OCI-LY3 (cell line): ENCODE data around the gene ZMYND8.
"Not testable (repeated sequence)": the region's sequence is repeated elsewhere in the genome, so short reads cannot be mapped to it uniquely, and the experiment has no call there.

Source experiments
- H2AFZ ChIP-seq: fragments of 200-600, 300-600 bp; shearing (Covaris generic); 2 replicates; pipeline ENCODE4 v1.6.0; 2014; ENCODE audit warnings: antibody characterized with exemption, low read depth, low read length
- H3K27ac ChIP-seq: fragments of 200-600, 300-600 bp; sonication (generic); 2 replicates; pipeline ENCODE4 v1.5.1; 2014; ENCODE audit warnings: mild to moderate bottlenecking, low read length, moderate library complexity, mixed read lengths
- H3K27me3 ChIP-seq: fragments of 200-600, 300-600 bp; sonication (generic); 2 replicates; pipeline ENCODE4 v1.6.1; 2014; ENCODE audit warnings: low read depth, low read length, mixed read lengths
- H3K36me3 ChIP-seq: fragments of 200-600, 300-600 bp; sonication (generic); replicated peaks from 2 replicates; pipeline ENCODE3; 2014; ENCODE audit warnings: low read depth, low read length, mixed read lengths
- H3K4me1 ChIP-seq: fragments of 300-600, 200-600 bp; sonication (generic); 2 replicates; pipeline ENCODE4 v1.6.1; 2014; ENCODE audit warnings: low read length, mixed read lengths
- H3K4me2 ChIP-seq: fragments of 200-600, 300-600 bp; sonication (generic); 2 replicates; pipeline ENCODE4 v1.6.1; 2014; ENCODE audit warnings: low read length, mixed read lengths
- H3K4me3 ChIP-seq: fragments of 300-600, 200-600 bp; sonication (generic); 2 replicates; pipeline ENCODE4 v1.5.1; 2014; ENCODE audit warnings: antibody characterized with exemption, mild to moderate bottlenecking, low read length, moderate library complexity
- H3K79me2 ChIP-seq: fragments of 300-600, 200-600 bp; shearing (Covaris generic); 2 replicates; pipeline ENCODE4 v1.6.1; 2014; ENCODE audit warnings: mild to moderate bottlenecking, low read length, mixed read lengths
- H3K9ac ChIP-seq: fragments of 300-600, 200-600 bp; shearing (Covaris generic); 2 replicates; pipeline ENCODE4 v1.6.0; 2014; ENCODE audit warnings: mild to moderate bottlenecking, low read length, moderate library complexity
- H3K9me3 ChIP-seq: fragments of 200-600, 300-600 bp; shearing (Covaris generic); 2 replicates; pipeline ENCODE4 v1.6.1; 2014; ENCODE audit warnings: low read length, mixed read lengths; ENCODE audit not compliant: insufficient read depth
- H4K20me1 ChIP-seq: fragments of 200-600, 300-600 bp; sonication (generic); 2 replicates; pipeline ENCODE4 v1.6.1; 2016; ENCODE audit warnings: low read length, mixed read lengths; ENCODE audit not compliant: insufficient read depth
- CTCF ChIP-seq: fragments of 200-600, 300-600 bp; sonication (generic); IDR thresholded peaks from 2 replicates; pipeline ENCODE4 v1.5.1; 2014; ENCODE audit warnings: antibody characterized with exemption, low read length, low read depth
- EZH2phosphoT487 ChIP-seq: fragments of 200-600 bp; shearing (Covaris generic); IDR thresholded peaks from 2 replicates; pipeline ENCODE4 v1.6.1; 2018; ENCODE audit warnings: antibody characterized with exemption, mixed run types, low read depth

Gene ZMYND8

GRCh38 chr20:47380481-47380880 is 24.0 kb upstream of the ZMYND8 start:
- H4K20me1 ChIP-seq, result no peaks in the 10 kb centered on the region
- H3K4me3 ChIP-seq, result no peak overlapping the region
- H3K9me3 ChIP-seq, result no peaks in the 10 kb centered on the region
- no peaks in the 10 kb centered on the region for H3K36me3 ChIP-seq
- TF ChIP-seq EZH2phosphoT487, result no peak
- H3K79me2 ChIP-seq, result no peaks in the 10 kb centered on the region
- no peaks in the 10 kb centered on the region for H3K27me3 ChIP-seq
- no peak overlapping the region for H3K27ac ChIP-seq
- no peak overlapping the region for H3K4me2 ChIP-seq
- no peak overlapping the region for H3K9ac ChIP-seq
- no peak overlapping the region for H2AFZ ChIP-seq
- peaks cover 10% of the 10 kb centered on the region for H3K4me1 ChIP-seq

GRCh38 chr20:47379433-47380150 is 23.1 kb upstream of the ZMYND8 start:
- Histone ChIP-seq H3K4me1 (peaks cover 10% of the 10 kb centered on the region), H2AFZ (no peak overlapping the region), H3K36me3 (no peaks in the 10 kb centered on the region), H3K27me3 (no peaks in the 10 kb centered on the region), H3K27ac (no peak overlapping the region), H3K79me2 (no peaks in the 10 kb centered on the region), H4K20me1 (no peaks in the 10 kb centered on the region), H3K4me2 (no peak overlapping the region), H3K9ac (no peak overlapping the region), H3K4me3 (no peak overlapping the region), H3K9me3 (no peaks in the 10 kb centered on the region)
- TF ChIP-seq EZH2phosphoT487 (no peak), CTCF (no peak)

GRCh38 chr20:47377122-47377722 is 20.7 kb upstream of the ZMYND8 start:
- Histone ChIP-seq H3K9ac (no peak overlapping the region), H3K27me3 (no peaks in the 10 kb centered on the region), H3K9me3 (no peaks in the 10 kb centered on the region), H2AFZ (no peak overlapping the region), H3K4me2 (no peak overlapping the region), H3K4me1 (0 out of 2 replicates have a peak, but pooled peaks cover 4% of the 10 kb centered on the region), H3K79me2 (no peaks in the 10 kb centered on the region), H3K36me3 (no peaks in the 10 kb centered on the region), H3K27ac (no peak overlapping the region), H4K20me1 (no peaks in the 10 kb centered on the region), H3K4me3 (no peak overlapping the region)
- TF ChIP-seq EZH2phosphoT487 (no peak), CTCF (peak; percentile 19; the same call in 1 of the 2 replicates)

GRCh38 chr20:47376096-47376643 is 19.7 kb upstream of the ZMYND8 start:
- H3K27me3 ChIP-seq, H3K9me3 ChIP-seq, H3K4me2 ChIP-seq, H3K27ac ChIP-seq, H2AFZ ChIP-seq, H3K36me3 ChIP-seq, H3K9ac ChIP-seq, H3K79me2 ChIP-seq, H3K4me3 ChIP-seq, H4K20me1 ChIP-seq, H3K4me1 ChIP-seq: not testable (repeated sequence)

GRCh38 chr20:47374121-47374520 is 17.6 kb upstream of the ZMYND8 start:
- H3K9me3 ChIP-seq, H4K20me1 ChIP-seq: not testable (repeated sequence)

More at GRCh38 chr20:47374121-47374520, 17.6 kb upstream of the ZMYND8 start:
- not testable (repeated sequence) for H3K27me3 ChIP-seq, H3K4me1 ChIP-seq, H3K4me3 ChIP-seq, H3K79me2 ChIP-seq, H3K36me3 ChIP-seq, H3K27ac ChIP-seq, H2AFZ ChIP-seq, H3K4me2 ChIP-seq, H3K9ac ChIP-seq
